Psoas muscle (tissue), 8 donors: Measurements from ENCODE around the gene JPH2. TPM values are rescaled to one million over a fixed set of nuclear protein-coding genes. Genes with fewer than 3 reads are reported as not detected.
"Not testable (repeated sequence)": the region's sequence is repeated elsewhere in the genome, so short reads cannot be mapped to it uniquely, and the experiment has no call there.

Source experiments
- ATAC-seq, 4 donors: fragments of 200-7000 bp; cut with Tn5 transposase; one replicate each; pipeline ENCODE4 v1.9.1; 2020; ENCODE audit warnings: moderate library complexity in 3 of 4, mild to moderate bottlenecking in 2 of 4
- DNase-seq, 2 donors: peaks; one replicate each; pipeline ENCODE4 v3.0.0-alpha.2; 2020
- H3K27ac ChIP-seq: fragments of 200-600 bp; one replicate; pipeline ENCODE4 v1.8.0; 2022
- H3K27me3 ChIP-seq, 3 donors: fragments of 200-600 bp in 1 of 3; one replicate each; pipeline versions ENCODE4 v1.6.1 to v1.8.0; 2013 to 2022; ENCODE audit warnings: low read length in 2 of 3, mild to moderate bottlenecking in 2 of 3, moderate library complexity in 1 of 3; ENCODE audit not compliant: insufficient read depth in 3 of 3
- H3K36me3 ChIP-seq, 2 donors: fragments of 200-600 bp in 1 of 2; one replicate each; pipeline versions ENCODE4 v1.6.1 to v1.8.0; 2013 to 2022; ENCODE audit warnings: low read depth in 1 of 2, mild to moderate bottlenecking in 1 of 2, moderate library complexity in 1 of 2; ENCODE audit not compliant: insufficient read depth in 1 of 2
- H3K4me1 ChIP-seq: fragments of 200-600 bp; one replicate; pipeline ENCODE4 v1.8.0; 2022
- H3K4me3 ChIP-seq: fragments of 200-600 bp; one replicate; pipeline ENCODE4 v1.8.0; 2022; ENCODE audit warnings: mild to moderate bottlenecking
- H3K9me3 ChIP-seq: fragments of 200-600 bp; one replicate; pipeline ENCODE4 v1.8.0; 2022
- WGBS, 3 donors: extraction: QIAGEN DNeasy Blood & Tissue Kit; methylation state at CpG; one replicate each; pipeline versions ENCODE4 v1.1.6 to v1.1.7; 2013; 5-methylcytosine and 5-hydroxymethylcytosine counted together
- intact Hi-C, 2 donors: fragments of 100-400 bp; cut with DNase I; formaldehyde crosslinking; loops; one replicate each; pipeline versions ENCODE4 v1.11.0 to v1.14.2; 2022
- polyA plus RNA-seq, 3 donors: library from polyadenylated mRNA; stranded (reverse); fragments of 200-250 nt; gene quantifications; one replicate each; pipeline ENCODE4 v1.2.3, GENCODE V29; 2013
- total RNA-seq, 4 donors: library from RNA; stranded (reverse); fragmentation: NEBNext Ultra II Directional in 2 of 4; extraction: Animal tissue kit (Norgen Biotek cat#: 25700) in 2 of 4; gene quantifications; one replicate each; pipeline versions ENCODE4 v1.2.1 to v1.2.4, GENCODE V29; 2021 to 2023
- TF ChIP-seq, protein P1 (sequence below): fragments of 200-600 bp; IDR thresholded peaks from one replicate; pipeline ENCODE4 v1.8.0; 2022; ENCODE audit warnings: antibody characterized with exemption
- donor health status: healthy with polysubstance abuse.
- donor health status: DM: no; HTN: no; CAD: no; lungs with moderate emphysema.
- donor health status: Bipolar disorder and iron deficiency.
- donor health status: healthy.
- donor health status: DM: yes; HTN: yes; CAD: no.
- donor health status: DM: no; HTN: no; CAD: no.
- donor health status: DM: no; HTN: no; CAD: no.
- donor health status: DM: yes; HTN: yes; CAD: no.

Gene JPH2
- total and polyA plus RNA-seq, 7 donors: 13.5 to 145 (median 48.0) TPM

GRCh38 chr20:44195605-44196004 lies 8.6 kb upstream of the JPH2 start:
- TF ChIP-seq, protein P1, sequence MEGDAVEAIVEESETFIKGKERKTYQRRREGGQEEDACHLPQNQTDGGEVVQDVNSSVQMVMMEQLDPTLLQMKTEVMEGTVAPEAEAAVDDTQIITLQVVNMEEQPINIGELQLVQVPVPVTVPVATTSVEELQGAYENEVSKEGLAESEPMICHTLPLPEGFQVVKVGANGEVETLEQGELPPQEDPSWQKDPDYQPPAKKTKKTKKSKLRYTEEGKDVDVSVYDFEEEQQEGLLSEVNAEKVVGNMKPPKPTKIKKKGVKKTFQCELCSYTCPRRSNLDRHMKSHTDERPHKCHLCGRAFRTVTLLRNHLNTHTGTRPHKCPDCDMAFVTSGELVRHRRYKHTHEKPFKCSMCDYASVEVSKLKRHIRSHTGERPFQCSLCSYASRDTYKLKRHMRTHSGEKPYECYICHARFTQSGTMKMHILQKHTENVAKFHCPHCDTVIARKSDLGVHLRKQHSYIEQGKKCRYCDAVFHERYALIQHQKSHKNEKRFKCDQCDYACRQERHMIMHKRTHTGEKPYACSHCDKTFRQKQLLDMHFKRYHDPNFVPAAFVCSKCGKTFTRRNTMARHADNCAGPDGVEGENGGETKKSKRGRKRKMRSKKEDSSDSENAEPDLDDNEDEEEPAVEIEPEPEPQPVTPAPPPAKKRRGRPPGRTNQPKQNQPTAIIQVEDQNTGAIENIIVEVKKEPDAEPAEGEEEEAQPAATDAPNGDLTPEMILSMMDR: no peak
- ATAC-seq: no peak
- no peaks in the 10 kb centered on the region for H3K9me3 ChIP-seq
- 97 to 100% (median 99%) methylated on average over 1 of the region's 1 CpG for WGBS, 3 donors
- H3K4me3 ChIP-seq: no peak overlapping the region
- H3K36me3 ChIP-seq: peaks cover 13 to 55% of the 10 kb centered on the region in 2 donors
- H3K27me3 ChIP-seq: no peaks in the 10 kb centered on the region
- no peak for DNase-seq
- H3K4me1 ChIP-seq: peaks cover 15% of the 10 kb centered on the region
- peak overlapping the region; percentile 17 for H3K27ac ChIP-seq
- intact Hi-C loops: no loop called here

- intact Hi-C loops: no loop called here
- TF ChIP-seq, protein P1: no peak
These were observed 6.8 kb upstream of the JPH2 start for GRCh38 chr20:44193801-44194200.

GRCh38 chr20:44191640-44192039 lies 4.7 kb upstream of the JPH2 start:
- DNase-seq, H3K27ac ChIP-seq, intact Hi-C loops, H3K27me3 ChIP-seq, H3K4me3 ChIP-seq, ATAC-seq, H3K9me3 ChIP-seq: not testable (repeated sequence)
- peaks cover 3 to 16% of the 10 kb centered on the region in 2 donors for H3K36me3 ChIP-seq
- peaks cover 26% of the 10 kb centered on the region for H3K4me1 ChIP-seq
- WGBS, 3 donors: 86 to 88% (median 88%) methylated on average over 5 of the region's 5 CpGs

More at GRCh38 chr20:44193801-44194200, 6.8 kb upstream of the JPH2 start:
- no peaks in the 10 kb centered on the region for H3K9me3 ChIP-seq
- H3K27ac ChIP-seq: no peak overlapping the region
- ATAC-seq (no peak), DNase-seq (no peak)
- H3K36me3 ChIP-seq: peaks cover 10 to 37% of the 10 kb centered on the region in 2 donors
- peaks cover 12% of the 10 kb centered on the region for H3K4me1 ChIP-seq
- no peaks in the 10 kb centered on the region for H3K27me3 ChIP-seq
- no peak overlapping the region for H3K4me3 ChIP-seq
- WGBS, 3 donors: 68 to 75% (median 72%) methylated on average over 2 of the region's 2 CpGs

- not testable (repeated sequence) for H3K36me3 ChIP-seq, H3K9me3 ChIP-seq, H3K27me3 ChIP-seq, H3K4me3 ChIP-seq, ATAC-seq, DNase-seq
- peaks cover 26% of the 10 kb centered on the region for H3K4me1 ChIP-seq
- TF ChIP-seq, protein P1: peak; percentile 83
- peak overlapping the region; percentile 94 for H3K27ac ChIP-seq
- intact Hi-C loops: loop anchor here (1.0 kb wide), 1 partner anchor 74 kb away; no protein-coding TSS in a partner anchor
- 20 to 29% (median 23%) methylated on average over 15 of the region's 15 CpGs for WGBS, 3 donors
These were observed 3.3 kb upstream of the JPH2 start for GRCh38 chr20:44190197-44190852.

GRCh38 chr20:44188752-44189151 lies 1.8 kb upstream of the JPH2 start:
- DNase-seq (peak; percentile 35 to 77), ATAC-seq (peak; percentile 60 to 74 (median 73))
- Histone ChIP-seq H3K27me3 (no peaks in the 10 kb centered on the region), H3K27ac (peak overlapping the region; percentile 94), H3K4me1 (peaks cover 39% of the 10 kb centered on the region), H3K9me3 (no peaks in the 10 kb centered on the region), H3K4me3 (no peak overlapping the region), H3K36me3 (no peaks in the 10 kb centered on the region)
- intact Hi-C loops: loop anchor here in 1 of 2 donors (5.0 kb wide), 1 partner anchor 41 kb away; no protein-coding TSS in a partner anchor
- WGBS, 3 donors: 28 to 57% (median 39%) methylated on average over 6 of the region's 6 CpGs
- TF ChIP-seq, protein P1: no peak
